ENCODE measurements around the gene THAP11. TPM values are rescaled to one million over a fixed set of nuclear protein-coding genes. Genes with fewer than 3 reads are reported as not detected.

The THAP11 gene
- total and polyA plus RNA-seq, 2 of the 13 experiments (the other 11 are each of a cell fraction or from before 2014, with no cell fraction given) = 44.2 to 53.4 TPM

GRCh38 chr16:67872631-67873434 is 30.7 kb downstream of the THAP11 start, which contains the start of gene EDC4 (continued):
- TF ChIP-seq ZNF512B (CRISPR knock-in tag; IDR thresholded peaks at IDR 0.05; ENCODE audit: borderline replicate concordance) = no peak
- peak; percentile 95 for TF ChIP-seq ZFY (CRISPR knock-in tag; IDR thresholded peaks at IDR 0.05)
- TF ChIP-seq ZNF329 (CRISPR knock-in tag; IDR thresholded peaks at IDR 0.05; ENCODE audit: low read depth) = 0 out of 2 replicates have a peak, but pooled peaks have one; percentile 56
- TF ChIP-seq ZNF879 (CRISPR knock-in tag; IDR thresholded peaks at IDR 0.05) = peak; percentile 49; the same call in 1 of the 2 replicates
- peak; percentile 98 for TF ChIP-seq RELA (CRISPR knock-in tag; IDR thresholded peaks at IDR 0.05)
- TF ChIP-seq GMEB2 (CRISPR knock-in tag; IDR thresholded peaks at IDR 0.05; ENCODE audit: low read depth) = peak; percentile 71
- no peak for TF ChIP-seq ZNF660 (CRISPR knock-in tag; IDR thresholded peaks at IDR 0.05; ENCODE audit: borderline replicate concordance, low read depth)
- no peak for TF ChIP-seq CENPBD1 (CRISPR knock-in tag; IDR thresholded peaks at IDR 0.05; ENCODE audit: borderline replicate concordance, low read depth)
- peak; percentile 99 for TF ChIP-seq ZNF556 (CRISPR knock-in tag; IDR thresholded peaks at IDR 0.05; ENCODE audit: borderline replicate concordance)
- TF ChIP-seq ZNF121 (CRISPR knock-in tag; IDR thresholded peaks at IDR 0.05) = peak; percentile 66
- TF ChIP-seq PLRG1 (conservative IDR thresholded peaks at IDR 0.05) = no peak
- TF ChIP-seq ZNF296 (CRISPR knock-in tag; conservative IDR thresholded peaks at IDR 0.05) = no peak
- TF ChIP-seq ZC3H13 (CRISPR knock-in tag; IDR thresholded peaks at IDR 0.05) = peak; percentile 96
- peak; percentile 99 for TF ChIP-seq AKAP8 (CRISPR knock-in tag; IDR thresholded peaks at IDR 0.05)
- peak; percentile 66; the same call in 1 of the 2 replicates for TF ChIP-seq ZNF354B (CRISPR knock-in tag; IDR thresholded peaks at IDR 0.05)
- peak; percentile 78 for TF ChIP-seq HOXA5 (CRISPR knock-in tag; IDR thresholded peaks at IDR 0.05)
- peak; percentile 93; the same call in 1 of the 2 replicates for TF ChIP-seq ZIK1 (CRISPR knock-in tag; IDR thresholded peaks at IDR 0.05; ENCODE audit: borderline replicate concordance, low read depth)
- TF ChIP-seq ZNF18 (CRISPR knock-in tag; IDR thresholded peaks at IDR 0.05; ENCODE audit: insufficient replicate concordance) = no peak
- TF ChIP-seq ZNF576 (CRISPR knock-in tag; IDR thresholded peaks at IDR 0.05) = no peak
- TF ChIP-seq ZNF670 (CRISPR knock-in tag; IDR thresholded peaks at IDR 0.05; ENCODE audit: borderline replicate concordance) = peak; percentile 70; the same call in 1 of the 2 replicates
- no peak for TF ChIP-seq HIVEP1 (CRISPR knock-in tag; IDR thresholded peaks at IDR 0.05)
- TF ChIP-seq ZNF530 (CRISPR knock-in tag; IDR thresholded peaks at IDR 0.05; ENCODE audit: low read depth) = 0 out of 2 replicates have a peak, but pooled peaks have one; percentile 25

All from HepG2 (cell line).